Measurements from ENCODE around the gene SLC22A31.
"Not testable (repeated sequence)": the region's sequence is repeated elsewhere in the genome, so short reads cannot be mapped to it uniquely, and the experiment has no call there.

DNA sequence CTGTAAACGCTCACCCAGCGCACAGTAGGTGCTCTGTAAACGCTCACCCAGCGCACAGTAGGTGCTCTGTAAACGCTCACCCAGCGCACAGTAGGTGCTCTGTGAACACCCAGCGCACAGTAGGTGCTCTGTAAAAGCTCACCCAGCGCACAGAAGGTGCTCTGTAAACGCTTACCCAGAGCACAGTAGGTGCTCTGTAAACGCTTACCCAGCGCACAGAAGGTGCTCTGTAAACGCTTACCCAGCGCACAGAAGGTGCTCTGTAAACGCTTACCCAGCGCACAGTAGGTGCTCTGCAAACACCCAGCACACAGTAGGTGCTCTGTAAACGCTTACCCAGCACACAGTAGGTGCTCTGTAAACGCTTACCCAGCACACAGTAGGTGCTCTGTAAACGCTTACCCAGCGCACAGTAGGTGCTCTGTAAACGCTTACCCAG, 13.7 kb downstream of the SLC22A31 start:
- TF ChIP-seq, protein P1, sequence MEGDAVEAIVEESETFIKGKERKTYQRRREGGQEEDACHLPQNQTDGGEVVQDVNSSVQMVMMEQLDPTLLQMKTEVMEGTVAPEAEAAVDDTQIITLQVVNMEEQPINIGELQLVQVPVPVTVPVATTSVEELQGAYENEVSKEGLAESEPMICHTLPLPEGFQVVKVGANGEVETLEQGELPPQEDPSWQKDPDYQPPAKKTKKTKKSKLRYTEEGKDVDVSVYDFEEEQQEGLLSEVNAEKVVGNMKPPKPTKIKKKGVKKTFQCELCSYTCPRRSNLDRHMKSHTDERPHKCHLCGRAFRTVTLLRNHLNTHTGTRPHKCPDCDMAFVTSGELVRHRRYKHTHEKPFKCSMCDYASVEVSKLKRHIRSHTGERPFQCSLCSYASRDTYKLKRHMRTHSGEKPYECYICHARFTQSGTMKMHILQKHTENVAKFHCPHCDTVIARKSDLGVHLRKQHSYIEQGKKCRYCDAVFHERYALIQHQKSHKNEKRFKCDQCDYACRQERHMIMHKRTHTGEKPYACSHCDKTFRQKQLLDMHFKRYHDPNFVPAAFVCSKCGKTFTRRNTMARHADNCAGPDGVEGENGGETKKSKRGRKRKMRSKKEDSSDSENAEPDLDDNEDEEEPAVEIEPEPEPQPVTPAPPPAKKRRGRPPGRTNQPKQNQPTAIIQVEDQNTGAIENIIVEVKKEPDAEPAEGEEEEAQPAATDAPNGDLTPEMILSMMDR (IDR thresholded peaks at IDR 0.05; ENCODE audit: low read depth, low read length): not testable (repeated sequence)
- not testable (repeated sequence) for TF ChIP-seq EZH2phosphoT487 (IDR thresholded peaks at IDR 0.05; ENCODE audit: low read depth)
